A549 (cell line): ENCODE data around the gene IGFL2. TPM values are rescaled to one million over a fixed set of nuclear protein-coding genes. Genes with fewer than 3 reads are reported as not detected.

Experiments
- ATAC-seq, 2 experiments: fragments of 200-7000 bp in 1 of 2; fragments of >200 bp in 1 of 2; cut with Nextera tagmentation in 1 of 2; cut with Tn5 transposase in 1 of 2; 3 replicates each; pipeline versions ENCODE4 v1.8.0 to v1.9.1; 2018 to 2020; ENCODE audit warnings: mild to moderate bottlenecking in 1 of 2, moderate library complexity in 1 of 2
- CTCF ChIA-PET: fragments of 300-600 bp; sonication (Branson Sonifier 250); formaldehyde crosslinking; extraction: SDS; loops from one replicate; lab custom pipeline; 2021; ENCODE audit warnings: antibody characterized with exemption, inconsistent platforms; lab: Yijun Ruan, JAX
- POLR2A ChIA-PET: fragments of 350-600 bp; formaldehyde crosslinking; extraction: SDS; loops from one replicate; lab custom pipeline; 2021; ENCODE audit warnings: antibody characterized with exemption, inconsistent platforms; lab: Yijun Ruan, JAX
- DNase-seq, 2 experiments: peaks; one replicate each; pipeline versions ENCODE4 v3.0.0 to v3.0.0-alpha.2; 2011 to 2016; ENCODE audit warnings: low read depth in 1 of 2, low spot score in 1 of 2
- FAIRE-seq: peaks from 2 replicates; lab custom pipeline; 2011; peaks lifted over from hg19 to GRCh38; lab: Jason Lieb, UNC
- H3K27ac ChIP-seq, 2 experiments: fragments of >200 bp; sonication (Bioruptor Twin); formaldehyde crosslinking; 3 replicates each; pipeline ENCODE4 v1.5.1; 2016 to 2017
- H3K4me1 ChIP-seq: fragments of >200 bp; sonication (Bioruptor Twin); formaldehyde crosslinking; 3 replicates; pipeline ENCODE4 v1.6.1; 2016
- H3K4me2 ChIP-seq: fragments of >200 bp; sonication (Bioruptor Twin); formaldehyde crosslinking; 3 replicates; pipeline ENCODE4 v1.6.1; 2016
- H3K4me3 ChIP-seq: fragments of >200 bp; sonication (Bioruptor Twin); formaldehyde crosslinking; 3 replicates; pipeline ENCODE4 v1.5.1; 2016
- H3K9me3 ChIP-seq: fragments of >200 bp; sonication (Bioruptor Twin); formaldehyde crosslinking; 3 replicates; pipeline ENCODE4 v1.6.1; 2016
- CBX2 ChIP-seq: fragments of 200-600 bp; sonication (generic); IDR thresholded peaks from 2 replicates; pipeline ENCODE4 v1.6.1; 2016; ENCODE audit warnings: low read depth, mild to moderate bottlenecking, borderline replicate concordance
- CTCF ChIP-seq: fragments of >200 bp; sonication (Bioruptor Twin); formaldehyde crosslinking; IDR thresholded peaks from 3 replicates; pipeline ENCODE4 v1.5.1; 2016
- E2F6 ChIP-seq: IDR thresholded peaks from 2 replicates; pipeline ENCODE4 v1.6.1; 2012; ENCODE audit warnings: low read depth, borderline replicate concordance
- EHF ChIP-seq: fragments of 250-450 bp; sonication (Bioruptor Pico); IDR thresholded peaks from 2 replicates; pipeline ENCODE4 v1.5.0; 2020; ENCODE audit warnings: mild to moderate bottlenecking
- ELK1 ChIP-seq: fragments of 150-350 bp; IDR thresholded peaks from 2 replicates; pipeline ENCODE4 v1.6.1; 2014; ENCODE audit warnings: low read depth, mild to moderate bottlenecking, low read length
- EP300 ChIP-seq, 2 experiments: fragments of >200 bp; sonication (Bioruptor Twin); formaldehyde crosslinking; IDR thresholded peaks; 2 replicates in 1 of 2; 3 replicates in 1 of 2; pipeline ENCODE4 v1.6.1; 2016 to 2017
- ESRRA ChIP-seq: fragments of 150-350 bp; IDR thresholded peaks from 2 replicates; pipeline ENCODE4 v1.6.1; 2014; ENCODE audit warnings: mild to moderate bottlenecking, low read length, borderline replicate concordance
- GATA3 ChIP-seq: IDR thresholded peaks from 2 replicates; pipeline ENCODE4 v1.6.1; 2012; ENCODE audit warnings: borderline replicate concordance
- HES2 ChIP-seq: fragments of >200 bp; sonication (Bioruptor Twin); formaldehyde crosslinking; IDR thresholded peaks from 2 replicates; pipeline ENCODE4 v1.6.1; 2016
- HEYL ChIP-seq: fragments of 250-450 bp; sonication (Bioruptor Pico); IDR thresholded peaks from 2 replicates; pipeline ENCODE4 v1.8.0; 2021; ENCODE audit warnings: mild to moderate bottlenecking, moderate library complexity
- HMGXB4 ChIP-seq: fragments of 250-450 bp; sonication (Bioruptor Pico); IDR thresholded peaks from 2 replicates; pipeline ENCODE4 v1.5.0; 2021; ENCODE audit warnings: mild to moderate bottlenecking, moderate library complexity, borderline replicate concordance
- HOXB5 ChIP-seq: fragments of 250-450 bp; sonication (Bioruptor Pico); IDR thresholded peaks from 2 replicates; pipeline ENCODE4 v1.5.0; 2020; ENCODE audit warnings: mild to moderate bottlenecking, moderate library complexity
- KDM5A ChIP-seq: fragments of 200-600 bp; sonication (generic); IDR thresholded peaks from 2 replicates; pipeline ENCODE4 v1.6.1; 2016; ENCODE audit warnings: antibody characterized with exemption, mild to moderate bottlenecking
- MYC ChIP-seq: IDR thresholded peaks from 2 replicates; pipeline ENCODE4 v1.6.1; 2012; ENCODE audit warnings: mild to moderate bottlenecking, inconsistent platforms, low read length, improper control_type of control experiment, borderline replicate concordance
- PBX3 ChIP-seq: IDR thresholded peaks from 2 replicates; pipeline ENCODE4 v1.6.1; 2012
- RFX5 ChIP-seq: fragments of 450-650 bp; IDR thresholded peaks from 2 replicates; pipeline ENCODE4 v1.7.1; 2014; ENCODE audit warnings: antibody characterized with exemption, mild to moderate bottlenecking, moderate library complexity
- TP53 ChIP-seq: fragments of 250-450 bp; sonication (Bioruptor Pico); IDR thresholded peaks from 2 replicates; pipeline ENCODE4 v1.5.0; 2021; ENCODE audit warnings: mild to moderate bottlenecking, moderate library complexity
- WGBS: methylation state at CpG from one replicate; pipeline ENCODE4 v1.1.6; 2017; ENCODE audit errors: missing lambda C conversion rate; 5-methylcytosine and 5-hydroxymethylcytosine counted together
- polyA plus RNA-seq, 4 experiments: library from polyadenylated mRNA; depleted of rRNA in 3 of 4; stranded (reverse); fragments of >200 nt; fragmentation: RNase III in 1 of 4; extraction: RNeasy Plus Mini Kit Qiagen cat#74134 plus additional on column Dnase treatment in 1 of 4; gene quantifications; 2 replicates in 3 of 4; 3 replicates in 1 of 4; pipeline ENCODE4 v1.2.3, GENCODE V29; 2011 to 2017

IGFL2 gene
- polyA plus RNA-seq, 2 of the 4 experiments (the other 2 are of a cell fraction), result 0.78 to 1.1 TPM

GRCh38 chr19:46147166-46147740 is 785 bp upstream of the IGFL2 start (continued):
- TF ChIP-seq E2F6 (no peak), GATA3 (no peak), HEYL (CRISPR knock-in tag) (no peak)

GRCh38 chr19:46150606-46151005 is 2.6 kb downstream of the IGFL2 start:
- no peak for FAIRE-seq
- ATAC-seq, result no peak

GRCh38 chr19:46155237-46155636 is 7.2 kb downstream of the IGFL2 start:
- Histone ChIP-seq H3K4me1 (peaks cover 7% of the 10 kb centered on the region; the same call in 1 of the 3 replicates), H3K9me3 (no peaks in the 10 kb centered on the region), H3K27ac (no peak overlapping the region), H3K4me2 (no peak overlapping the region), H3K4me3 (no peak overlapping the region)
- FAIRE-seq (peak; percentile 77), DNase-seq (no peak)
- POLR2A ChIA-PET, result no interaction called here
- WGBS, result 48% methylated on average over 3 of the region's 3 CpGs
- TF ChIP-seq ELK1, result no peak
- TF ChIP-seq TP53 (CRISPR knock-in tag), result no peak
- TF ChIP-seq MYC, result no peak
- no peak for TF ChIP-seq ESRRA
- TF ChIP-seq CBX2, result no peak
- TF ChIP-seq HMGXB4, result no peak
- no peak for TF ChIP-seq E2F6
- TF ChIP-seq, all 56 proteins: peak for 0
- ATAC-seq, result no peak
- CTCF ChIA-PET, result interaction anchor here (0.6 to 1.7 kb wide), 3 partner anchors 13 to 114 kb away, joined by 4 to 5 read pairs (median 4); no protein-coding TSS in a partner anchor

More at GRCh38 chr19:46150606-46151005, 2.6 kb downstream of the IGFL2 start:
- ChIA-PET POLR2A (no interaction called here), CTCF (interaction anchor here (2.3 kb wide), 1 partner anchor 39 kb away, joined by 8 read pairs; no protein-coding TSS in a partner anchor)
- no peak for TF ChIP-seq TP53 (CRISPR knock-in tag)
- no peak for TF ChIP-seq ESRRA
- no peak for TF ChIP-seq PBX3
- no peak for TF ChIP-seq KDM5A
- TF ChIP-seq EP300 (IDR thresholded peaks at IDR 0.05), result no peak
- no peak for TF ChIP-seq HOXB5 (CRISPR knock-in tag)
- no peak for TF ChIP-seq RFX5
- TF ChIP-seq HES2, result no peak
- TF ChIP-seq E2F6, result no peak
- TF ChIP-seq EHF (CRISPR knock-in tag), result no peak
- TF ChIP-seq CTCF, result no peak
- Histone ChIP-seq H3K9me3 (no peaks in the 10 kb centered on the region), H3K4me3 (no peak overlapping the region), H3K27ac (no peak overlapping the region), H3K4me1 (no peaks in the 10 kb centered on the region), H3K4me2 (no peak overlapping the region)
- WGBS, result 59% methylated on average over 5 of the region's 5 CpGs
- no peak for DNase-seq
